Measurements from ENCODE around the gene CYB561. TPM values are rescaled to one million over a fixed set of nuclear protein-coding genes. Genes with fewer than 3 reads are reported as not detected.

The CYB561 gene
- total RNA-seq, 1 experiment from 2014 or later, result 20.7 TPM

DNA sequence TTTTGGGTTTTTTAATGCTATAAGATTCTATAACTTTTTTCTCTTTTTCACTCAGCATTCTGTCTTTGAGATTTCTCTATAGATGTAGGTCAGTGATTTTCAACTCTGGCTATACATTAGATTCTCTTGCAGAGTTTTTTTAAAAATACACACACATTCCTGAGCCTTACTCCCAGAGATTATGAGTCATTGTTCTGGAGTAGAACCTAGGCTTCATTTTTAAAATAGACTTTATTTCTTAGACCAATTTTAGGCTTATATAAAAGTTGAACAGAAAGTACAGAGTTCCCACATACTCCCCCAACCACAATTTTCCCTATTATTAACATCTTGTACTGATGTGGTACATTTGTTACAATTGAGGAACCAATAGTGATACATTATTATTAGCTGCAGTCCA, 63.3 kb downstream of the CYB561 start:
- Histone ChIP-seq H3K9me3 (ENCODE audit: control insufficient read depth, low read depth, low read length) (no peaks in the 10 kb centered on the region), H3K23me2 (ENCODE audit: insufficient read length, low read depth, low read length, poor library complexity, severe bottlenecking) (no peaks in the 10 kb centered on the region), H2AK5ac (ENCODE audit: insufficient read length, low read length) (no peak overlapping the region), H2BK12ac (ENCODE audit: insufficient read length, low read depth, low read length) (no peak overlapping the region), H4K5ac (ENCODE audit: insufficient read length, low read depth, low read length) (no peak overlapping the region), H3K79me1 (ENCODE audit: insufficient read depth, low read depth, low read length, poor library complexity, severe bottlenecking) (no peaks in the 10 kb centered on the region), H2BK20ac (ENCODE audit: low read depth, low read length, poor library complexity, severe bottlenecking) (no peak overlapping the region), H4K91ac (ENCODE audit: insufficient read length, low read depth, low read length) (no peak overlapping the region), H3K27me3 (ENCODE audit: insufficient read depth, low read length) (no peaks in the 10 kb centered on the region), H3K79me2 (ENCODE audit: insufficient read depth, low read length) (no peaks in the 10 kb centered on the region), H3K4me2 (ENCODE audit: insufficient read depth, insufficient read length, low read length) (no peak overlapping the region), H2AFZ (ENCODE audit: low read length) (no peak overlapping the region), H4K8ac (replicated peaks; ENCODE audit: insufficient read length, low read depth, low read length) (no peak overlapping the region), H3T11ph (ENCODE audit: low read length) (no peak overlapping the region), H2BK5ac (ENCODE audit: insufficient read length, low read length) (no peak overlapping the region), H3K9ac (ENCODE audit: extremely low read depth, insufficient read length, low read length) (no peak overlapping the region), H2BK120ac (ENCODE audit: low read depth, low read length, poor library complexity, severe bottlenecking) (no peak overlapping the region), H4K20me1 (ENCODE audit: control insufficient read depth, insufficient read depth, insufficient read length) (no peaks in the 10 kb centered on the region), H3K4me1 (ENCODE audit: insufficient read depth, low read length) (no peaks in the 10 kb centered on the region), H3K56ac (ENCODE audit: insufficient read length, low read depth, low read length) (no peak overlapping the region), H2BK15ac (ENCODE audit: low read depth, low read length) (no peak overlapping the region), H3K4ac (ENCODE audit: low read depth, low read length) (no peak overlapping the region), H3K27ac (ENCODE audit: insufficient read length, low read depth, low read length) (no peak overlapping the region), H3K23ac (ENCODE audit: insufficient read length, low read depth, low read length) (no peak overlapping the region), H3K18ac (ENCODE audit: insufficient read length, low read depth, low read length) (no peak overlapping the region), H3K14ac (ENCODE audit: insufficient read depth, low read length) (no peak overlapping the region)
- peaks cover 1 to 2% of the 10 kb centered on the region in 2 experiments; a peak in 3 of 5 replicates for H3K9me3 Mint-ChIP-seq
- no peak overlapping the region for H3K4me3 Mint-ChIP-seq
- no peaks in the 10 kb centered on the region for H3K27me3 Mint-ChIP-seq (ENCODE audit: low read depth)
- no peak overlapping the region for H3K27ac Mint-ChIP-seq
- DNase-seq, result no peak
- H3K4me1 Mint-ChIP-seq, result no peaks in the 10 kb centered on the region
- TF ChIP-seq, protein P1, sequence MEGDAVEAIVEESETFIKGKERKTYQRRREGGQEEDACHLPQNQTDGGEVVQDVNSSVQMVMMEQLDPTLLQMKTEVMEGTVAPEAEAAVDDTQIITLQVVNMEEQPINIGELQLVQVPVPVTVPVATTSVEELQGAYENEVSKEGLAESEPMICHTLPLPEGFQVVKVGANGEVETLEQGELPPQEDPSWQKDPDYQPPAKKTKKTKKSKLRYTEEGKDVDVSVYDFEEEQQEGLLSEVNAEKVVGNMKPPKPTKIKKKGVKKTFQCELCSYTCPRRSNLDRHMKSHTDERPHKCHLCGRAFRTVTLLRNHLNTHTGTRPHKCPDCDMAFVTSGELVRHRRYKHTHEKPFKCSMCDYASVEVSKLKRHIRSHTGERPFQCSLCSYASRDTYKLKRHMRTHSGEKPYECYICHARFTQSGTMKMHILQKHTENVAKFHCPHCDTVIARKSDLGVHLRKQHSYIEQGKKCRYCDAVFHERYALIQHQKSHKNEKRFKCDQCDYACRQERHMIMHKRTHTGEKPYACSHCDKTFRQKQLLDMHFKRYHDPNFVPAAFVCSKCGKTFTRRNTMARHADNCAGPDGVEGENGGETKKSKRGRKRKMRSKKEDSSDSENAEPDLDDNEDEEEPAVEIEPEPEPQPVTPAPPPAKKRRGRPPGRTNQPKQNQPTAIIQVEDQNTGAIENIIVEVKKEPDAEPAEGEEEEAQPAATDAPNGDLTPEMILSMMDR (conservative IDR thresholded peaks at IDR 0.05), result no peak
- peaks cover under 1 to 2% (median under 1%) of the 10 kb centered on the region in 3 experiments; a peak in 3 of 7 replicates for H3K36me3 Mint-ChIP-seq (ENCODE audit: insufficient read depth in 1 of 3, low read depth in 3 of 3)

Other genes starting within 250 kb of the CYB561 start
- gene ACE, start 30.8 kb upstream of the CYB561 start, total RNA-seq (2021), result 4.8 and 5.4 TPM in 2 replicates
- gene KCNH6, start 77.1 kb upstream of the CYB561 start, total RNA-seq (2021), result 1.6 and 2.3 TPM in 2 replicates
- gene DCAF7, start 104.2 kb upstream of the CYB561 start, total RNA-seq (2021), result 86.2 and 88.8 TPM in 2 replicates
- gene TACO1, start 154.6 kb upstream of the CYB561 start, total RNA-seq (2021), result 28.9 and 30.2 TPM in 2 replicates
- 21.1 and 24.3 TPM in 2 replicates for gene MAP3K3, start 176.1 kb upstream of the CYB561 start, total RNA-seq (2021)

Data from H9 (cell line).